HG03097 (cell line): ENCODE measurements around the gene PRKAG2.

Experiments used
- ATAC-seq: cut with Tn5 transposase; IDR thresholded peaks from one replicate; pipeline ENCODE4 v1.9.1; 2021; ENCODE audit not compliant: unreplicated experiment, low FRiP score

The PRKAG2 gene

DNA sequence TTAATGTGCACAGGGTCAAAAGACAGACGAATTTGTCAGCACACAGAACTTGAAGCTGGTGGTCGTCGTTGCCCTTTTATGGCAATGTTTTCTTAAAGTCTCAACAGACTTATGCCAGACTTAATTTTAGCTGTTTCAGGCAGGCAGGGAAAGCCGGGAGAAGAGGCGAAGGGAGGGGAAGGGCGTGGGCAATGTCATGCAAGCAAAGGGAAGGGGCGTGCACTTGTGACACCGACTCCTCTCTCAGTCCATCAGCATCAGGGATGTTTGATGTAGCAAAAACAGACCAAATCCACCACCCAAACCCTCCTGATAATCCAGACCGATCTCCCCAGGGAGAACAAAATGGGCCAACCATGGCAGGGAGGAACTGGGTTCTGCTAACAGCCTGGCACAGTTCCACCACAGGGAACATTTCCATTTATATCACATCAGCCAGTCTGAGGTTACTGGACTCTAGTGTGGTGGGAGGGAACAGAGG lies 239.1 kb downstream of the PRKAG2 start:
- ATAC-seq = no peak

DNA sequence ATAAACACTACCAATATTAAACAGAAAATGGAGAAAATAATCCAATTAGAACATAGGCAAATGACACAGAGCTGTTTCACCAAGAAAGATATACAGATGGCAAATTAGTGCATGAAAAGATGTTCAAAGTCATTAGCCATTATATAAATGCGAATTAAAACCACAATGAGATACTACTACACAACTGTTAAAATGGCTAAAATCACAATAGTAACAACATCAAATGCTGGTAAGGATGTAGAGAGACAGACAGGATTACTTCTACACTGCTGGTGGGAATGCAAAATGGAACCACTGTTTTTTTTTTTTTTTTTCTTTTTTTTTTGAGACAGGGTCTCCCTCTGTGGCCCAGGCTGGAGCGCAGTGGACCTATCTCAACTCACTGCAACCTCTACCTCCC lies 242.3 kb downstream of the PRKAG2 start:
- ATAC-seq = no peak

DNA sequence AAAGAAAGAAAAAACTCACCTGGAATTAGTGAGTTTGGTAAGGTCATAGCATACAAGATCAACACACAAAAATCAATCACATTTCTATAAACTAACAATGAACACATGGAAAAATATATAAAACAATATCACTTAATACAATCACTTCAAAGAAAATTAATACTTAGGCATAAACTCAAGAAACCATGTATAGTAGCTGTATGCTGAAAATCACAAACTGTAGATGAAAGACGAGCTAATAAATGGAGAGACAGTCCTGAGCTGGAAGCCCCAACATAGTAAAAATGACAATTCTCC lies 243.5 kb downstream of the PRKAG2 start:
- no peak for ATAC-seq

- ATAC-seq = peak; percentile 52
Measured at GRCh38 chr7:151632750-151633515, 244.0 kb downstream of the PRKAG2 start.

DNA sequence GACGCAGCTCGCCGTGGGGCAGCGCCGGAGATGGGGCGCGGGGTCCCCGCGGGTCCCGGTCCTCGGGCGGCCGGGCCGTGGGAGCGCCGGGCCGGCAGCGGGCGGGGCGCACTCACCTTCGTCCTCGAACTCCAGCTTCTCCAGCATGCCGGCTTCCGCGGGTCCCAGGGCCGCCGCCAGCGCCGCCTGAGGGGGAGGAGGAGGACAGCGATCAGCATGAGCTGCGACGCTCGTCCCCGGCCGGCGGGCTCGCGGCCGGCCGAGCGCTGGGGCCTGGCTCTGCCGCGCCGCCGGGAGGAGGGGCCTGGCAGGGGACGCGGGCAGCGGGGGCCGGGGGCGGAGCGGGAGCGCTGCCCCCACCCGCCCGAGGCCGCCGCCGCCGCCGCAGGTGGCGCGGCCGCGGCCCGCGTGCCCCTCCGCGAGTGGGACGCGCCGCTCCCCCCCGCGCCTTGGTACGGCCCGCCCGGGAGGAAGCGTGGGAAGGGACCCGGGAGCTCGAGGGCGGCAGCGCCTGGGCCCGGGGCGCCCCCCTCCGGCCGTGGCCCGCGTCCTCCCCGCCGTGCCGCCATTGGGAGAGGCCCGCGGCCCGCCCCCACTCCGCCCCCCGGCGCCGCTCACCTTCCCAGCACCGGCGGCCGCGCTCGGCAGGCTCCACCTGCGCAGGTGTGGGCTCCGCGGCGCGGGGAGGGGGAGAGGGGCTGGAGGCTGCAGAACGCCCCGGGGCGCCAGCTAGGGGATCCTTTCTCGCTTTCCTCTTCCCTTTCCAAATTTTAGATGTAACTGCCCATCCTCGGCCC lies 244.8 kb downstream of the PRKAG2 start:
- ATAC-seq = peak; percentile 72

GRCh38 chr7:151631570-151631952 lies 245.4 kb downstream of the PRKAG2 start:
- peak; percentile 28 for ATAC-seq

DNA sequence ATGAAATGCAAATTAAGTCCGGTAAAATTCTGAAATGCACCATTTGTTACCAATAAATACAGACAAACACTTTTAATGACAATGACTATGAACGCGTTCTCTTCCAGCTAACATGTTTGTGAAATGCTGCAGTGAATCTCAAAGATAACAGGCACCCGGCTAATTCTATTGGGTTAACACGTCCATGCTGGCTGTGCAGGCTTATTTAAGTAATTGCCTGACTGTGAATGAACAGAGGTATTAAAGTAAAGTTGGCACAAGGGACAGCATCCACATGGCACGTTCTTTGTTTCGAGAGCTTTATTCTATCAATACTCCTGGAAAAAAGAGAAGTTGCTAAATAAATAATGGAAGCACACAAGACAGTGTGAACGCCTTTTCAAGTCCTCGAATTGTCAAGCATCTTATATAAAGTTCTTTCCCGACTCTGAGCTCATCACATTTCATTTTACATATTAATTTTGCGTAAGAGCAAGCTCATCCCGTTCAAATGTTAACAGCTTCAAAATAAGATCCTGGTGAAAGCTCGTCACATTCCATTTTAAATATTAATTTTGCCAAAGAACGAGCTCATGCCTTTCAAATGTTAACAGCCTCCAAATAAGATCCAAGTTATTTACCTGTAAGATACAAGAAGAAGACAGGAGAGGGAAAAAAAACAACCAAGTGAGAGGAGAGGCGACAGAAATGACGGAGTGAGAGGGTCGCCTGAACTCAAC lies 245.9 kb downstream of the PRKAG2 start:
- ATAC-seq = no peak

GRCh38 chr7:151630358-151630757 lies 246.6 kb downstream of the PRKAG2 start:
- ATAC-seq = no peak

GRCh38 chr7:151629713-151630272 lies 247.1 kb downstream of the PRKAG2 start:
- ATAC-seq = no peak

- ATAC-seq = no peak
Measured at GRCh38 chr7:151628846-151629604, 247.9 kb downstream of the PRKAG2 start.

GRCh38 chr7:151626422-151627115 lies 250.3 kb downstream of the PRKAG2 start:
- no peak for ATAC-seq

DNA sequence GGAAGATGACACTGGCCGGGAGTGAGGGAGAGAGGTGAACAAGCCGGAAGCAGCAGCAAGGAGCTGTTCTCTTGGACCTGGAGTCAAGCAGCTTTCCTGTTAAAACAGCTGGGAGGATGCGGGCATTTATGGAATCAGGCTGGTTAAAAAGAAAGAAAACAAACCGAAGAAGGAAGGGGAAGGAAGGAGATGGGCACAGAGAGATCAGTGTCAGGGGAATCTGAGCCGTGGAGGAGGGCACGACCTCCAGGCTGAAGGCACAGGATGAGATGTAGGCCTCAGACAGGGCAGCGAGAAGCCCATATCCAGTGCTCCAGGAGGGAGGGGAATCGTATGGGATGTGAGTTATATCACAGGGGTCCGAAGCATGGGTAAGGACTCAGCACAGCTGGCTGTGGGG lies 251.3 kb downstream of the PRKAG2 start:
- no peak for ATAC-seq

GRCh38 chr7:151624246-151624928 lies 252.5 kb downstream of the PRKAG2 start:
- ATAC-seq = no peak

- ATAC-seq = no peak
Measured at GRCh38 chr7:151623766-151624165, 253.1 kb downstream of the PRKAG2 start.

DNA sequence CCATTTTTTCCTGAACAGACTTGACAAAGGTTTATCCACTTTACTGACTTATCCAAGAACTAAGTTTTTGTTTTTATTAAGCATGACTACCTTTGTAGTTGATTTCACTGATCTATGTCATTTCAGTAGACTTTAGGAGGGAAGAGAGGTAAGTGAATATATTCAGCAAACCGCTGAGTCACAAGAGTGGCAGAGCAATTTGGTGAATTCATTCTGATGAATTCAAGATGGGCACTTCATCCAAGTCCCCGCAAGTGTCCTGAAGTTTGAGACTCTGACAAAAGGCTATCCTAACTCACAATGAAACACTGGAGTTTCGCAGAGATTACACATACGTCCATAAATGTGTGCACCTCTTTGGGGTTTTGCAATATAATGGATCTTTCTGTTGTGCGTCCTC lies 255.0 kb downstream of the PRKAG2 start:
- no peak for ATAC-seq

- no peak for ATAC-seq
Measured at GRCh38 chr7:151616443-151617213, 260.3 kb downstream of the PRKAG2 start.

GRCh38 chr7:151615784-151616183 lies 261.1 kb downstream of the PRKAG2 start:
- no peak for ATAC-seq

GRCh38 chr7:151615058-151615457 lies 261.9 kb downstream of the PRKAG2 start:
- ATAC-seq = no peak
